ENCODE results near the gene SUPT20HL1.
A peak's percentile ranks its signal among the peaks of the same experiment; 100 is the strongest.
"Not testable (repeated sequence)": the region's sequence is repeated elsewhere in the genome, so short reads cannot be mapped to it uniquely, and the experiment has no call there.

SUPT20HL1 gene

GRCh38 chrX:24364326-24364725, 3.9 kb downstream of the SUPT20HL1 start:
- DNase-seq = no peak

- no peak for DNase-seq
Observed at GRCh38 chrX:24364851-24365538, 4.6 kb downstream of the SUPT20HL1 start.

- DNase-seq = not testable (repeated sequence)
Observed at GRCh38 chrX:24366762-24367400, 6.4 kb downstream of the SUPT20HL1 start.

GRCh38 chrX:24369816-24370215, 9.4 kb downstream of the SUPT20HL1 start:
- DNase-seq = no peak

- DNase-seq = peak; percentile 79
Observed at GRCh38 chrX:24371391-24371972, 11.0 kb downstream of the SUPT20HL1 start.

- DNase-seq = no peak
Observed at GRCh38 chrX:24372021-24372763, 11.8 kb downstream of the SUPT20HL1 start.

GRCh38 chrX:24375600-24376131, 15.2 kb downstream of the SUPT20HL1 start:
- no peak for DNase-seq

- DNase-seq = no peak
Observed at GRCh38 chrX:24376403-24376802, 16.0 kb downstream of the SUPT20HL1 start.

- DNase-seq = no peak
Observed at GRCh38 chrX:24377195-24377594, 16.8 kb downstream of the SUPT20HL1 start.

- no peak for DNase-seq
Observed at GRCh38 chrX:24377911-24378468, 17.6 kb downstream of the SUPT20HL1 start.

- DNase-seq = no peak
Observed at GRCh38 chrX:24378706-24379105, 18.3 kb downstream of the SUPT20HL1 start.

GRCh38 chrX:24380262-24381187, 20.1 kb downstream of the SUPT20HL1 start:
- no peak for DNase-seq

GRCh38 chrX:24382315-24382714, 21.9 kb downstream of the SUPT20HL1 start:
- not testable (repeated sequence) for DNase-seq

- DNase-seq = no peak
Observed at GRCh38 chrX:24387724-24388123, 27.3 kb downstream of the SUPT20HL1 start.

GRCh38 chrX:24391389-24391788, 30.9 kb downstream of the SUPT20HL1 start:
- no peak for DNase-seq

GRCh38 chrX:24391843-24392242, 31.4 kb downstream of the SUPT20HL1 start:
- DNase-seq = no peak

- no peak for DNase-seq
Observed at GRCh38 chrX:24392709-24393108, 32.3 kb downstream of the SUPT20HL1 start.

GRCh38 chrX:24395775-24396174, 35.3 kb downstream of the SUPT20HL1 start:
- DNase-seq = peak; percentile 71

GRCh38 chrX:24396236-24396930, 35.9 kb downstream of the SUPT20HL1 start:
- no peak for DNase-seq

- no peak for DNase-seq
Observed at GRCh38 chrX:24396931-24397279, 36.5 kb downstream of the SUPT20HL1 start.

GRCh38 chrX:24398766-24399165, 38.3 kb downstream of the SUPT20HL1 start:
- no peak for DNase-seq

Measured in activated CD4-positive, alpha-beta T cell treated with anti-CD3 and anti-CD28 coated beads, Interleukin-10, Interleukin-2, amounts not matched to agents 100 ng/mL and 50 ng/mL, durations not matched to agents 16 hours and 8 hours (primary cell).